Epithelial cell of proximal tubule (primary cell): ENCODE data around the gene SLC44A1. TPM values are rescaled to one million over a fixed set of nuclear protein-coding genes. Genes with fewer than 3 reads are reported as not detected.

Experiments used
- DNase-seq: peaks from one replicate; pipeline ENCODE4 v3.0.0-alpha.2; 2011; ENCODE audit warnings: low read depth
- H3K4me3 ChIP-seq: 2 replicates; pipeline ENCODE4 v1.5.1; 2011; ENCODE audit warnings: low read depth, mild to moderate bottlenecking, low read length
- total RNA-seq: library from RNA; depleted of rRNA; stranded (reverse); fragments of >200 nt; gene quantifications from 2 replicates; pipeline ENCODE4 v1.2.3, GENCODE V29; 2015
- TF ChIP-seq, protein P1 (sequence below): conservative IDR thresholded peaks from 2 replicates; pipeline ENCODE4 v1.5.1; 2012; ENCODE audit warnings: low read depth, mild to moderate bottlenecking, low read length

Gene SLC44A1
- total RNA-seq, 1 donor from 2014 or later = 21.2 TPM

DNA sequence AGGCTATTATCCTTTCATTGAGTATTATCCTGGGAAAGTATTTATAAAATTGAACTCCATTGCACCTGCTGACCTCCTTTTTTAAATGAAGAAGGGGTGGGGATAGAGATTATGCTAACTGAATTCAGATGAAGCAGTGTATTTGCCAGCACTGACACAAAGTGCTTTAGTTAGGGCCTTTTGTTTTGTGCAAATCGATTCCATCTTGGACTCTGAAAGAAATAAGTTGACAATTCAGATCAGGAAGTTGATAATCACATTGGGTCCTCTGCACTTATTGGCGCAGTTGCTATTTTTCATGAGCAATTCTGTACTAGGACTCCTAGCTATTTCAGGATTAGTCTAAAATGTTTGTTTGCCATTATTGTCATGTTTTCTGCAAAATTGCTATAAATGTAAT, 101.8 kb downstream of the SLC44A1 start:
- no peak overlapping the region for H3K4me3 ChIP-seq
- DNase-seq = no peak
- TF ChIP-seq, protein P1, sequence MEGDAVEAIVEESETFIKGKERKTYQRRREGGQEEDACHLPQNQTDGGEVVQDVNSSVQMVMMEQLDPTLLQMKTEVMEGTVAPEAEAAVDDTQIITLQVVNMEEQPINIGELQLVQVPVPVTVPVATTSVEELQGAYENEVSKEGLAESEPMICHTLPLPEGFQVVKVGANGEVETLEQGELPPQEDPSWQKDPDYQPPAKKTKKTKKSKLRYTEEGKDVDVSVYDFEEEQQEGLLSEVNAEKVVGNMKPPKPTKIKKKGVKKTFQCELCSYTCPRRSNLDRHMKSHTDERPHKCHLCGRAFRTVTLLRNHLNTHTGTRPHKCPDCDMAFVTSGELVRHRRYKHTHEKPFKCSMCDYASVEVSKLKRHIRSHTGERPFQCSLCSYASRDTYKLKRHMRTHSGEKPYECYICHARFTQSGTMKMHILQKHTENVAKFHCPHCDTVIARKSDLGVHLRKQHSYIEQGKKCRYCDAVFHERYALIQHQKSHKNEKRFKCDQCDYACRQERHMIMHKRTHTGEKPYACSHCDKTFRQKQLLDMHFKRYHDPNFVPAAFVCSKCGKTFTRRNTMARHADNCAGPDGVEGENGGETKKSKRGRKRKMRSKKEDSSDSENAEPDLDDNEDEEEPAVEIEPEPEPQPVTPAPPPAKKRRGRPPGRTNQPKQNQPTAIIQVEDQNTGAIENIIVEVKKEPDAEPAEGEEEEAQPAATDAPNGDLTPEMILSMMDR = no peak

DNA sequence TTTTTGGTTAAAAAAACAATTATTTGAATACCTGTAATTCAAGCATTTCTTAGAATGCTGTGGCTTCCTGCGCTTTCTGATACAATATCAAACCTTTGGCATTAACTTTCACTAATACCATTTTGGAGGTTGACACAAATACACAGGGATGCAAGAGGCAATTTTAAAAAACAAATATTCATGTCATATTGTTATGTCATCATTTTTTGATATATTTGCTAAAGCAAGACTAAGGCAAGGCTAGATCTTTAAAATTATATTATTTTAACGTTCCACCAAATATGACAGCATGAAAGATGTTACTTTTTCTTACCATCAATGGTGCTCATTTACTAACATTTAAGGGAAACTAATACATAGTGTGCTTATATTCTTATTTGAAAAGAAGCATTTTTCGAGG, 110.0 kb downstream of the SLC44A1 start:
- DNase-seq = no peak
- H3K4me3 ChIP-seq = no peak overlapping the region
- TF ChIP-seq, protein P1 = no peak

DNA sequence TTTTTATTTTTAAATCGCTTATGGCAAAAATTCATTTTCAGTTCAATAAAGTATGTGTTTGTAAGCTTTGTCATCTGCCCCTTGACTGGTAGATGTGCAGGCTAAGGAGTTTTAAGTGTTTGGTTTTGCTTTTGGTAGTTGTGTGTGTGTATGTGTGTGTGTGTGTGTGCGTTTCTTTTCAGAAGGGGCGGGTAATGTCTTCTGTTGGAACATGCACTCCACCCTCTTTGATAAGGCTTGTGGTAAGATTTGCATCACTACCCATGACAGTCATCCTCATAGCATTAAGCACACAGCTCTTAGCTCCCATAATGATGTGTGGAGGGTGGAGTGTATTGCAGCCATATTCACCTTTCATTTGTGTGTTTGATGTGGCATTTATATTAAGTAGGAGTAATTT, 111.3 kb downstream of the SLC44A1 start:
- DNase-seq = no peak

DNA sequence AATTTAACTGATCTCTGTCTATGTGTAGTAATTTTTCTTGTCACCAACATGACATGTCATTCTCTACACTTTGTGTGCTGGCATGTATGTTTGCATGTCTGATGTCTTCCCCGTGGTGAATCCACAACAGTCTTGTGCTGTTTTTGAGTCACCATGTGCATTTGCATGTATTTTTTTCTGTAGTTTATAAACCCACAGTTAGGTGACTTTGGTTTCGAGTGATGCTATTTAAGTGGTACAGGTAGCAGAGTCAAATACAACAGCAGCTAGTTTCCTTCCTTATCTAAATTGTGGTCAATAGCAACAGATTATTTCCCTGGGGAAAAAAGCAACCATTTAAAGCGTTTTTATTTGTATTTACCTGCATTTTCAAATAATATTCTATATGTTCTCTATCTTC, 113.5 kb downstream of the SLC44A1 start:
- TF ChIP-seq, protein P1 = no peak
- no peak for DNase-seq
- no peak overlapping the region for H3K4me3 ChIP-seq

More for the DNA sequence above, 111.3 kb downstream of the SLC44A1 start:
- no peak overlapping the region for H3K4me3 ChIP-seq
- TF ChIP-seq, protein P1 = no peak

DNA sequence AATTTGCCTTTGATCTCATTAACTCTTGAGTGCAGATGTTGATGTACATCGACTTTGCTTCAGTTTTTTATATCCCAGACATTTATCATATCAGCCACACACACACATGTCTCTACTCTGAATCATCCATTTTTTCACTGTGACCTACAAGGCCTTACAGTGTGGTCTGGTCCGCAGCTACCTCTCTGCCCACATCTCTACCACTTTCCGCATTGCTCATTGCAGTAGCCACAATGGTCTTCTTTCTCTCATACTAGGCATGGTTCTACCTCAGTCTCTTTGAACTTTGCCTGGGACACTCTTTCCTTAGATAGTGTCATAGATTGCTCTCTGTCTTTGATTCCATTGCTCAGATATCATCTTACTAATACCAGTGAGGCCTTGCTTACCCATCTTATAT, 115.4 kb downstream of the SLC44A1 start:
- DNase-seq = no peak
- TF ChIP-seq, protein P1 = no peak
- H3K4me3 ChIP-seq = no peak overlapping the region

DNA sequence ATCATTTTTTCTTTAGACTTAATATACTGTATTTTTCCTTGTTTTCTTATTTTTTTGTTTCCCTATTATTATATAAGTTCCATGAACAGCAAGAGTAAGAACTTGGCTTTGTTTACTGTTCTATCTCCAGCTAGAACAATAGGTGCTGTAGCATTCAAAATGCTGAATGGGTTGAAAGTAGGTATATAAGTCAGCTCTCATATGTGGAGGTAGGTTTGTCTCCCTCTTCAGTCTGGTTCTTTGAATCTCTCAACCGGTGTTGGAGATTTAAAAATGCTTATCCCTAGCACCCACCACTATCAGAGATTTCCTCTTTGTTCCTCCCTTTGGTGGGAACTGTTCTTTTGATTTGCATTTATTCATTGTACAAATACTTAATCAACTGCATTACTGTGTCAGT, 115.9 kb downstream of the SLC44A1 start:
- DNase-seq = no peak
- H3K4me3 ChIP-seq = no peak overlapping the region
- TF ChIP-seq, protein P1 = peak; percentile 29

DNA sequence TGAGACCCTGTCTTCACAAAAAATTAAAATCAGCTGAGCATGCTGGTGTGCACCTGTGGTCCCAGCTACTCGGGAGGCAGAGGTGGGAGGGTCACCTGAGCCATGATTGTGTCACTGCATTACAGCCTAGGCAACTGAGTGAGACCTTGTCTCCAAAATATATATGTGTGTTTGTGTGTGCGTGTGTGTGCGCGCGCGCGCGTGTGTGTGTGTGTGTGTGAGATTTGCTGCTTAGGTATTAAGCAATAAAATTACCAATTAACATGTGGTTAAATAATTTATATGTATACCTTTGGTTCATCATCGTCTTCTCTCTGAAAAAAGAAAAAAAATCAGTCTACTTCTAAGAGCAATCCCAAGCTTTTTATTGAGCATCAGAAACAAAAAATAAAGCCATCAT, 117.4 kb downstream of the SLC44A1 start:
- no peak for DNase-seq
- no peak overlapping the region for H3K4me3 ChIP-seq
- TF ChIP-seq, protein P1 = no peak
